Measurements from ENCODE around the gene PDE3A. TPM values are rescaled to one million over a fixed set of nuclear protein-coding genes. Genes with fewer than 3 reads are reported as not detected.

The PDE3A gene
- total RNA-seq, 6 donors from 2014 or later, result 1.0 to 10.0 (median 3.2) TPM

GRCh38 chr12:20477255-20477654 lies 108.9 kb downstream of the PDE3A start:
- no peaks in the 10 kb centered on the region for H3K9me3 ChIP-seq
- WGBS, 2 donors, result 64 to 78% methylated on average over 5 of the region's 5 CpGs
- no peak overlapping the region for H3K4me3 ChIP-seq
- H3K36me3 ChIP-seq, result no peaks in the 10 kb centered on the region
- no peak overlapping the region for H3K27ac ChIP-seq
- H3K27me3 ChIP-seq, result no peaks in the 10 kb centered on the region
- TF ChIP-seq EP300 (IDR thresholded peaks at IDR 0.05) (no peak), POLR2A (IDR thresholded peaks at IDR 0.05) (no peak), CTCF (IDR thresholded peaks at IDR 0.05) (no peak), POLR2AphosphoS5 (IDR thresholded peaks at IDR 0.05) (no peak)
- no peaks in the 10 kb centered on the region for H3K4me1 ChIP-seq
- no peak for DNase-seq
- no peak for ATAC-seq (ENCODE audit: low FRiP score in 2 of 2)

GRCh38 chr12:20477672-20478071 lies 109.3 kb downstream of the PDE3A start:
- no peaks in the 10 kb centered on the region for H3K9me3 ChIP-seq
- no peak overlapping the region for H3K27ac ChIP-seq
- no peak overlapping the region for H3K4me3 ChIP-seq
- DNase-seq (no peak), ATAC-seq (ENCODE audit: low FRiP score in 2 of 2) (no peak)
- TF ChIP-seq POLR2A (IDR thresholded peaks at IDR 0.05) (no peak), CTCF (IDR thresholded peaks at IDR 0.05) (no peak), POLR2AphosphoS5 (IDR thresholded peaks at IDR 0.05) (no peak), EP300 (IDR thresholded peaks at IDR 0.05) (no peak)
- no peaks in the 10 kb centered on the region for H3K27me3 ChIP-seq
- 71 to 79% methylated on average over 4 of the region's 4 CpGs for WGBS, 2 donors
- H3K36me3 ChIP-seq, result no peaks in the 10 kb centered on the region
- H3K4me1 ChIP-seq, result no peaks in the 10 kb centered on the region

GRCh38 chr12:20482491-20483054 lies 114.2 kb downstream of the PDE3A start:
- no peak overlapping the region for H3K27ac ChIP-seq
- 82 to 89% methylated on average over 2 of the region's 2 CpGs for WGBS, 2 donors
- no peak for TF ChIP-seq EP300 (IDR thresholded peaks at IDR 0.05)
- TF ChIP-seq POLR2AphosphoS5 (IDR thresholded peaks at IDR 0.05), result no peak
- TF ChIP-seq CTCF (IDR thresholded peaks at IDR 0.05), result no peak
- TF ChIP-seq POLR2A (IDR thresholded peaks at IDR 0.05), result no peak
- DNase-seq (no peak), ATAC-seq (ENCODE audit: low FRiP score in 2 of 2) (no peak)
- no peaks in the 10 kb centered on the region for H3K9me3 ChIP-seq
- no peaks in the 10 kb centered on the region for H3K4me1 ChIP-seq
- H3K27me3 ChIP-seq, result no peaks in the 10 kb centered on the region
- no peaks in the 10 kb centered on the region for H3K36me3 ChIP-seq
- no peak overlapping the region for H3K4me3 ChIP-seq

- H3K36me3 ChIP-seq, result no peaks in the 10 kb centered on the region
- H3K27me3 ChIP-seq, result no peaks in the 10 kb centered on the region
- DNase-seq (no peak), ATAC-seq (ENCODE audit: low FRiP score in 2 of 2) (no peak)
- no peak overlapping the region for H3K4me3 ChIP-seq
- no peak overlapping the region for H3K27ac ChIP-seq
- H3K9me3 ChIP-seq, result no peaks in the 10 kb centered on the region
- no peaks in the 10 kb centered on the region for H3K4me1 ChIP-seq
- 82 to 100% methylated on average over 1 of the region's 1 CpG for WGBS, 2 donors
- no peak for TF ChIP-seq CTCF (IDR thresholded peaks at IDR 0.05)
- no peak for TF ChIP-seq POLR2AphosphoS5 (IDR thresholded peaks at IDR 0.05)
- TF ChIP-seq EP300 (IDR thresholded peaks at IDR 0.05), result no peak
- no peak for TF ChIP-seq POLR2A (IDR thresholded peaks at IDR 0.05)
Measured at GRCh38 chr12:20483776-20484175, 115.4 kb downstream of the PDE3A start.

- no peak for ATAC-seq (ENCODE audit: low FRiP score in 2 of 2)
- no peak overlapping the region for H3K4me3 ChIP-seq
- TF ChIP-seq POLR2A (IDR thresholded peaks at IDR 0.05) (no peak), EP300 (IDR thresholded peaks at IDR 0.05) (no peak), CTCF (IDR thresholded peaks at IDR 0.05) (no peak), POLR2AphosphoS5 (IDR thresholded peaks at IDR 0.05) (no peak)
- whole genome bisulfite sequencing, 2 donors, result 89 to 94% methylated on average over 2 of the region's 2 CpGs
- H3K36me3 ChIP-seq, result no peaks in the 10 kb centered on the region
- H3K27me3 ChIP-seq, result no peaks in the 10 kb centered on the region
- H3K27ac ChIP-seq, result no peak overlapping the region
- H3K4me1 ChIP-seq, result no peaks in the 10 kb centered on the region
- no peak for DNase-seq
- no peaks in the 10 kb centered on the region for H3K9me3 ChIP-seq
Measured at GRCh38 chr12:20486233-20486632, 117.9 kb downstream of the PDE3A start.
